Glutamatergic neuron (in vitro differentiated cells): Measurements from ENCODE around the gene RIN2. TPM values are rescaled to one million over a fixed set of nuclear protein-coding genes. Genes with fewer than 3 reads are reported as not detected.

ENCODE experiments used
- DNase-seq: peaks from one replicate; pipeline ENCODE4 v3.0.0; 2022
- H3K27ac Mint-ChIP-seq: one replicate; pipeline ENCODE4 v1.8.0; 2020; ENCODE audit warnings: mild to moderate bottlenecking, mixed read lengths, inconsistent platforms; ENCODE audit not compliant: unreplicated experiment
- H3K27me3 Mint-ChIP-seq: one replicate; pipeline ENCODE4 v1.8.0; 2020; ENCODE audit warnings: mild to moderate bottlenecking, moderate library complexity, mixed read lengths, inconsistent platforms; ENCODE audit not compliant: unreplicated experiment
- H3K36me3 Mint-ChIP-seq: one replicate; pipeline ENCODE4 v1.8.0; 2020; ENCODE audit warnings: mild to moderate bottlenecking, mixed read lengths, inconsistent platforms; ENCODE audit not compliant: unreplicated experiment
- H3K4me1 Mint-ChIP-seq: one replicate; pipeline ENCODE4 v1.8.0; 2020; ENCODE audit warnings: mild to moderate bottlenecking, low read depth, mixed read lengths, inconsistent platforms; ENCODE audit not compliant: unreplicated experiment
- H3K4me3 Mint-ChIP-seq: one replicate; pipeline ENCODE4 v1.8.0; 2020; ENCODE audit warnings: mild to moderate bottlenecking, mixed read lengths, inconsistent platforms; ENCODE audit not compliant: unreplicated experiment
- H3K9me3 Mint-ChIP-seq: one replicate; pipeline ENCODE4 v1.8.0; 2020; ENCODE audit warnings: mild to moderate bottlenecking, moderate library complexity, mixed read lengths, inconsistent platforms; ENCODE audit not compliant: unreplicated experiment
- CTCF ChIP-seq: fragments of 200-600 bp; sonication (generic); IDR thresholded peaks from one replicate; pipeline ENCODE4 v1.5.0; 2021; ENCODE audit not compliant: partially characterized antibody, unreplicated experiment
- total RNA-seq: library from RNA; stranded (reverse); fragmentation: NEBNext Ultra II Directional; extraction: Animal tissue kit (Norgen Biotek cat#: 25700); gene quantifications from one replicate; pipeline ENCODE4 v1.2.1, GENCODE V29; 2021; ENCODE audit not compliant: unreplicated experiment

The RIN2 gene
- total RNA-seq, 1 donor from 2014 or later = 108 TPM

- peak overlapping the region; percentile 59 for H3K27ac Mint-ChIP-seq
- no peak for DNase-seq
- H3K4me1 Mint-ChIP-seq = peaks cover 60% of the 10 kb centered on the region
- H3K9me3 Mint-ChIP-seq = peaks cover 4% of the 10 kb centered on the region
- no peak for TF ChIP-seq CTCF
- H3K27me3 Mint-ChIP-seq = peaks cover 5% of the 10 kb centered on the region
- no peaks in the 10 kb centered on the region for H3K36me3 Mint-ChIP-seq
- peak overlapping the region; percentile 50 for H3K4me3 Mint-ChIP-seq
These were observed 15.4 kb downstream of the RIN2 start for GRCh38 chr20:19773471-19773870.

- DNase-seq = no peak
These were observed 16.3 kb downstream of the RIN2 start for GRCh38 chr20:19774135-19774933.

GRCh38 chr20:19775353-19776253 is 17.5 kb downstream of the RIN2 start:
- no peak for DNase-seq
- H3K36me3 Mint-ChIP-seq = no peaks in the 10 kb centered on the region
- H3K4me1 Mint-ChIP-seq = peaks cover 60% of the 10 kb centered on the region
- H3K4me3 Mint-ChIP-seq = no peak overlapping the region
- H3K9me3 Mint-ChIP-seq = peaks cover 4% of the 10 kb centered on the region
- TF ChIP-seq CTCF = no peak
- no peak overlapping the region for H3K27ac Mint-ChIP-seq
- H3K27me3 Mint-ChIP-seq = peaks cover 2% of the 10 kb centered on the region

More at GRCh38 chr20:19774135-19774933, 16.3 kb downstream of the RIN2 start:
- H3K27me3 Mint-ChIP-seq = peaks cover 5% of the 10 kb centered on the region
- peaks cover 61% of the 10 kb centered on the region for H3K4me1 Mint-ChIP-seq
- peaks cover 4% of the 10 kb centered on the region for H3K9me3 Mint-ChIP-seq
- H3K27ac Mint-ChIP-seq = no peak overlapping the region
- no peak for TF ChIP-seq CTCF
- no peaks in the 10 kb centered on the region for H3K36me3 Mint-ChIP-seq
- H3K4me3 Mint-ChIP-seq = no peak overlapping the region

- TF ChIP-seq CTCF = no peak
- H3K9me3 Mint-ChIP-seq = no peaks in the 10 kb centered on the region
These were observed 19.3 kb downstream of the RIN2 start for GRCh38 chr20:19777315-19777714.

More at GRCh38 chr20:19777315-19777714, 19.3 kb downstream of the RIN2 start:
- Mint-ChIP-seq H3K4me1 (peaks cover 50% of the 10 kb centered on the region), H3K27ac (no peak overlapping the region), H3K36me3 (no peaks in the 10 kb centered on the region), H3K27me3 (no peaks in the 10 kb centered on the region), H3K4me3 (no peak overlapping the region)
- DNase-seq = no peak
